SJCRH30 (cell line): ENCODE measurements around the gene SCN8A. TPM values are rescaled to one million over a fixed set of nuclear protein-coding genes. Genes with fewer than 3 reads are reported as not detected.

ENCODE experiments used
- DNase-seq, 2 experiments: peaks; one replicate each; pipeline ENCODE4 v3.0.0-alpha.2; 2015 to 2020
- H3K27ac ChIP-seq: fragments of 250-450 bp; sonication (Bioruptor Pico); 2 replicates; pipeline ENCODE4 v1.5.1; 2020; ENCODE audit warnings: mild to moderate bottlenecking, moderate library complexity
- H3K27me3 ChIP-seq: fragments of 250-450 bp; sonication (Bioruptor Pico); 2 replicates; pipeline ENCODE4 v1.5.1; 2020; ENCODE audit warnings: mild to moderate bottlenecking, moderate library complexity
- H3K36me3 ChIP-seq: fragments of 250-450 bp; sonication (Bioruptor Pico); 2 replicates; pipeline ENCODE4 v1.5.1; 2020; ENCODE audit warnings: mild to moderate bottlenecking, moderate library complexity
- H3K4me1 ChIP-seq: fragments of 250-450 bp; sonication (Bioruptor Pico); 2 replicates; pipeline ENCODE4 v1.5.1; 2020; ENCODE audit warnings: mild to moderate bottlenecking, moderate library complexity
- H3K4me3 ChIP-seq: fragments of 250-450 bp; sonication (Bioruptor Pico); 2 replicates; pipeline ENCODE4 v1.5.1; 2020; ENCODE audit warnings: mild to moderate bottlenecking, moderate library complexity
- H3K9me3 ChIP-seq: fragments of 250-450 bp; sonication (Bioruptor Pico); replicated peaks from 2 replicates; pipeline ENCODE4 v1.5.1; 2020; ENCODE audit warnings: mild to moderate bottlenecking, moderate library complexity
- total RNA-seq: library from RNA; depleted of rRNA; stranded (reverse); fragments of >200 nt; shearing (Covaris generic); gene quantifications from 2 replicates; pipeline ENCODE4 v1.2.3, GENCODE V29; 2014

SCN8A gene
- total RNA-seq, 1 experiment from 2014 or later, result 0.67 TPM

GRCh38 chr12:51801027-51801426, 210.0 kb downstream of the SCN8A start:
- Histone ChIP-seq H3K36me3 (no peaks in the 10 kb centered on the region), H3K9me3 (no peaks in the 10 kb centered on the region), H3K4me3 (no peak overlapping the region), H3K4me1 (no peaks in the 10 kb centered on the region), H3K27ac (no peak overlapping the region), H3K27me3 (no peaks in the 10 kb centered on the region; the same call in 1 of the 2 replicates)
- DNase-seq, result no peak

GRCh38 chr12:51806896-51807295, 215.9 kb downstream of the SCN8A start:
- no peak overlapping the region for H3K4me3 ChIP-seq
- H3K27me3 ChIP-seq, result peaks cover 5% of the 10 kb centered on the region
- H3K4me1 ChIP-seq, result no peaks in the 10 kb centered on the region
- no peaks in the 10 kb centered on the region for H3K36me3 ChIP-seq
- no peak for DNase-seq
- H3K9me3 ChIP-seq, result no peaks in the 10 kb centered on the region
- no peak overlapping the region for H3K27ac ChIP-seq

GRCh38 chr12:51809193-51809592, 218.2 kb downstream of the SCN8A start:
- no peaks in the 10 kb centered on the region for H3K9me3 ChIP-seq
- H3K4me3 ChIP-seq, result no peak overlapping the region
- peaks cover 5% of the 10 kb centered on the region for H3K27me3 ChIP-seq
- no peak overlapping the region for H3K27ac ChIP-seq
- no peaks in the 10 kb centered on the region for H3K4me1 ChIP-seq
- H3K36me3 ChIP-seq, result no peaks in the 10 kb centered on the region
- DNase-seq, result no peak

- Histone ChIP-seq H3K27ac (no peak overlapping the region), H3K27me3 (peaks cover 5% of the 10 kb centered on the region), H3K4me3 (no peak overlapping the region), H3K4me1 (no peaks in the 10 kb centered on the region), H3K9me3 (no peaks in the 10 kb centered on the region), H3K36me3 (no peaks in the 10 kb centered on the region)
- DNase-seq, result no peak
Observed at GRCh38 chr12:51811203-51812202, 220.5 kb downstream of the SCN8A start.

GRCh38 chr12:51812871-51813270, 221.8 kb downstream of the SCN8A start:
- H3K4me1 ChIP-seq, result no peaks in the 10 kb centered on the region
- H3K4me3 ChIP-seq, result no peak overlapping the region
- H3K27me3 ChIP-seq, result peaks cover 5% of the 10 kb centered on the region
- no peaks in the 10 kb centered on the region for H3K36me3 ChIP-seq
- no peaks in the 10 kb centered on the region for H3K9me3 ChIP-seq
- H3K27ac ChIP-seq, result no peak overlapping the region
- DNase-seq, result no peak

GRCh38 chr12:51813931-51814310, 222.9 kb downstream of the SCN8A start:
- no peak for DNase-seq
- no peak overlapping the region for H3K4me3 ChIP-seq
- no peaks in the 10 kb centered on the region for H3K4me1 ChIP-seq
- H3K27me3 ChIP-seq, result peaks cover 5% of the 10 kb centered on the region
- H3K9me3 ChIP-seq, result no peaks in the 10 kb centered on the region
- no peaks in the 10 kb centered on the region for H3K36me3 ChIP-seq
- H3K27ac ChIP-seq, result no peak overlapping the region

- Histone ChIP-seq H3K4me1 (no peaks in the 10 kb centered on the region), H3K27me3 (peaks cover 5% of the 10 kb centered on the region; the same call in 1 of the 2 replicates), H3K4me3 (no peak overlapping the region), H3K36me3 (no peaks in the 10 kb centered on the region), H3K9me3 (no peaks in the 10 kb centered on the region), H3K27ac (no peak overlapping the region)
- DNase-seq, result no peak
Observed at GRCh38 chr12:51814311-51815088, 223.5 kb downstream of the SCN8A start.

- Histone ChIP-seq H3K27me3 (no peaks in the 10 kb centered on the region), H3K4me3 (no peak overlapping the region), H3K9me3 (no peaks in the 10 kb centered on the region), H3K27ac (no peak overlapping the region), H3K36me3 (no peaks in the 10 kb centered on the region), H3K4me1 (no peaks in the 10 kb centered on the region)
- DNase-seq, result no peak
Observed at GRCh38 chr12:51815571-51815970, 224.5 kb downstream of the SCN8A start.

- Histone ChIP-seq H3K4me3 (no peak overlapping the region), H3K27me3 (no peaks in the 10 kb centered on the region), H3K9me3 (no peaks in the 10 kb centered on the region), H3K27ac (no peak overlapping the region), H3K36me3 (no peaks in the 10 kb centered on the region), H3K4me1 (no peaks in the 10 kb centered on the region)
- no peak for DNase-seq
Observed at GRCh38 chr12:51817027-51817953, 226.3 kb downstream of the SCN8A start.

- Histone ChIP-seq H3K9me3 (no peaks in the 10 kb centered on the region), H3K4me3 (no peak overlapping the region), H3K36me3 (no peaks in the 10 kb centered on the region), H3K27me3 (no peaks in the 10 kb centered on the region; the same call in 1 of the 2 replicates), H3K27ac (no peak overlapping the region), H3K4me1 (no peaks in the 10 kb centered on the region)
- no peak for DNase-seq
Observed at GRCh38 chr12:51818086-51818485, 227.1 kb downstream of the SCN8A start.

- no peaks in the 10 kb centered on the region for H3K4me1 ChIP-seq
- no peak for DNase-seq
- no peak overlapping the region for H3K27ac ChIP-seq
Observed at GRCh38 chr12:51818566-51819300, 227.7 kb downstream of the SCN8A start.

GRCh38 chr12:51819736-51820525, 228.9 kb downstream of the SCN8A start:
- Histone ChIP-seq H3K4me1 (no peaks in the 10 kb centered on the region), H3K4me3 (no peak overlapping the region), H3K36me3 (no peaks in the 10 kb centered on the region), H3K27me3 (no peaks in the 10 kb centered on the region; the same call in 1 of the 2 replicates), H3K27ac (no peak overlapping the region), H3K9me3 (no peaks in the 10 kb centered on the region)
- DNase-seq, result no peak

More at GRCh38 chr12:51818566-51819300, 227.7 kb downstream of the SCN8A start:
- no peak overlapping the region for H3K4me3 ChIP-seq
- H3K27me3 ChIP-seq, result no peaks in the 10 kb centered on the region; the same call in 1 of the 2 replicates
- H3K9me3 ChIP-seq, result no peaks in the 10 kb centered on the region
- no peaks in the 10 kb centered on the region for H3K36me3 ChIP-seq
